C1 segment of cervical spinal cord (tissue), 14 donors: ENCODE measurements around the gene ZNF329.

Source experiments
- DNase-seq, 14 donors: peaks; one replicate each; lab custom pipeline; 2025; lab: John Stamatoyannopoulos, UW

The ZNF329 gene

GRCh38 chr19:58118979-58119733 is 31.4 kb downstream of the ZNF329 start:
- no peak for DNase-seq

- peak in 2 of 14 donors; percentile 11 to 83 for DNase-seq
Measured at GRCh38 chr19:58117841-58118575, 32.6 kb downstream of the ZNF329 start.

- DNase-seq: no peak
Measured at GRCh38 chr19:58108546-58108817, 42.1 kb downstream of the ZNF329 start.

- no peak for DNase-seq
Measured at GRCh38 chr19:58107778-58108545, 42.6 kb downstream of the ZNF329 start.

GRCh38 chr19:58098682-58098998 is 51.9 kb downstream of the ZNF329 start:
- no peak for DNase-seq

- DNase-seq: peak; percentile 80 to 96 (median 91)
Measured at GRCh38 chr19:58097781-58098681, 52.6 kb downstream of the ZNF329 start, which contains the start of gene ZSCAN18. TSS of gene ZSCAN18 (minus strand) at chr19:58098231. CDS start at chr19:58090267, 7,964 bp downstream.

GRCh38 chr19:58097349-58097748 is 53.2 kb downstream of the ZNF329 start:
- no peak for DNase-seq

- DNase-seq: no peak
Measured at GRCh38 chr19:58096884-58097283, 53.7 kb downstream of the ZNF329 start.

GRCh38 chr19:58095328-58095727 is 55.3 kb downstream of the ZNF329 start:
- no peak for DNase-seq

GRCh38 chr19:58093071-58093470 is 57.5 kb downstream of the ZNF329 start:
- no peak for DNase-seq

GRCh38 chr19:58091251-58091995 is 59.2 kb downstream of the ZNF329 start:
- no peak for DNase-seq

GRCh38 chr19:58089846-58090245 is 60.7 kb downstream of the ZNF329 start:
- DNase-seq: peak in 1 of 14 donors; percentile 26

GRCh38 chr19:58088521-58089052 is 62.0 kb downstream of the ZNF329 start:
- no peak for DNase-seq

- DNase-seq: no peak
Measured at GRCh38 chr19:58086825-58087710, 63.5 kb downstream of the ZNF329 start.

GRCh38 chr19:58085348-58085875 is 65.2 kb downstream of the ZNF329 start:
- DNase-seq: no peak

GRCh38 chr19:58084596-58085347 is 65.8 kb downstream of the ZNF329 start:
- no peak for DNase-seq

GRCh38 chr19:58083021-58083420 is 67.6 kb downstream of the ZNF329 start:
- no peak for DNase-seq

GRCh38 chr19:58079792-58080191 is 70.8 kb downstream of the ZNF329 start:
- no peak for DNase-seq
